DMS153 (cell line): ENCODE results near the gene ZNF354B.
"Not testable (repeated sequence)": the region's sequence is repeated elsewhere in the genome, so short reads cannot be mapped to it uniquely, and the experiment has no call there.

Experiments used
- DNase-seq: peaks from one replicate; lab custom pipeline; 2025; lab: John Stamatoyannopoulos, UW

Gene ZNF354B

GRCh38 chr5:178859625-178860521 is at the start of gene ZNF354B:
Gene ZNF354B (plus strand): TSS chr5:178859953. CDS start chr5:178861048, 1,095 bp downstream.
- DNase-seq, result peak; percentile 70

- DNase-seq, result no peak
Observed at GRCh38 chr5:178817506-178817905, 42.2 kb upstream of the ZNF354B start.

- no peak for DNase-seq
Observed at GRCh38 chr5:178818094-178818493, 41.7 kb upstream of the ZNF354B start.

- no peak for DNase-seq
Observed at GRCh38 chr5:178820001-178820400, 39.8 kb upstream of the ZNF354B start.

- DNase-seq, result no peak
Observed at GRCh38 chr5:178825444-178825843, 34.3 kb upstream of the ZNF354B start.

- no peak for DNase-seq
Observed at GRCh38 chr5:178826216-178826615, 33.5 kb upstream of the ZNF354B start.

- no peak for DNase-seq
Observed at GRCh38 chr5:178827636-178828035, 32.1 kb upstream of the ZNF354B start.

GRCh38 chr5:178831049-178831448 is 28.7 kb upstream of the ZNF354B start:
- DNase-seq, result no peak

- DNase-seq, result no peak
Observed at GRCh38 chr5:178832618-178833201, 27.0 kb upstream of the ZNF354B start.

GRCh38 chr5:178836628-178837027 is 23.1 kb upstream of the ZNF354B start:
- no peak for DNase-seq

GRCh38 chr5:178838695-178839318 is 20.9 kb upstream of the ZNF354B start:
- not testable (repeated sequence) for DNase-seq

- no peak for DNase-seq
Observed at GRCh38 chr5:178839319-178839704, 20.4 kb upstream of the ZNF354B start.

- not testable (repeated sequence) for DNase-seq
Observed at GRCh38 chr5:178840399-178840798, 19.4 kb upstream of the ZNF354B start.

- no peak for DNase-seq
Observed at GRCh38 chr5:178849316-178849715, 10.4 kb upstream of the ZNF354B start.

GRCh38 chr5:178851951-178852350 is 7.8 kb upstream of the ZNF354B start:
- no peak for DNase-seq

- DNase-seq, result no peak
Observed at GRCh38 chr5:178854284-178854683, 5.5 kb upstream of the ZNF354B start.

- DNase-seq, result not testable (repeated sequence)
Observed at GRCh38 chr5:178860615-178861014, 862 bp downstream of the ZNF354B start.

GRCh38 chr5:178861627-178862026 is 1.9 kb downstream of the ZNF354B start:
- no peak for DNase-seq

- DNase-seq, result no peak
Observed at GRCh38 chr5:178866946-178867345, 7.2 kb downstream of the ZNF354B start.

GRCh38 chr5:178869577-178869976 is 9.8 kb downstream of the ZNF354B start:
- DNase-seq, result no peak

- DNase-seq, result no peak
Observed at GRCh38 chr5:178870411-178870810, 10.7 kb downstream of the ZNF354B start.

- DNase-seq, result no peak
Observed at GRCh38 chr5:178872302-178872701, 12.5 kb downstream of the ZNF354B start.
